Measurements from ENCODE around the gene SPDL1.

Gene SPDL1

GRCh38 chr5:169545762-169546161 is 37.8 kb upstream of the SPDL1 start:
- DNase-seq (ENCODE audit: low read depth in 2 of 2): peak in 1 of 2 donors; percentile 32
- TF ChIP-seq CTCF (IDR thresholded peaks at IDR 0.05; ENCODE audit: low read depth, low read length): no peak
- H3K4me3 ChIP-seq (replicated peaks in 1 of 2; ENCODE audit: low read depth in 2 of 2, low read length in 2 of 2): no peak overlapping the region

GRCh38 chr5:169546346-169546745 is 37.2 kb upstream of the SPDL1 start:
- DNase-seq (ENCODE audit: low read depth in 2 of 2): no peak
- no peak overlapping the region for H3K4me3 ChIP-seq (replicated peaks in 1 of 2; ENCODE audit: low read depth in 2 of 2, low read length in 2 of 2)
- no peak for TF ChIP-seq CTCF (IDR thresholded peaks at IDR 0.05; ENCODE audit: low read depth, low read length)

- peak in 1 of 2 donors; percentile 34 for DNase-seq (ENCODE audit: low read depth in 2 of 2)
- TF ChIP-seq CTCF (IDR thresholded peaks at IDR 0.05; ENCODE audit: low read depth, low read length): no peak
- no peak overlapping the region for H3K4me3 ChIP-seq (replicated peaks in 1 of 2; ENCODE audit: low read depth in 2 of 2, low read length in 2 of 2)
Measured at GRCh38 chr5:169547508-169547907, 36.1 kb upstream of the SPDL1 start.

GRCh38 chr5:169548315-169548714 is 35.3 kb upstream of the SPDL1 start:
- TF ChIP-seq CTCF (IDR thresholded peaks at IDR 0.05; ENCODE audit: low read depth, low read length): peak; percentile 57

GRCh38 chr5:169549453-169550100 is 34.0 kb upstream of the SPDL1 start:
- no peak for TF ChIP-seq CTCF (IDR thresholded peaks at IDR 0.05; ENCODE audit: low read depth, low read length)
- DNase-seq (ENCODE audit: low read depth in 2 of 2): peak in 1 of 2 donors; percentile 9
- no peak overlapping the region for H3K4me3 ChIP-seq (replicated peaks in 1 of 2; ENCODE audit: low read depth in 2 of 2, low read length in 2 of 2)

More at GRCh38 chr5:169548315-169548714, 35.3 kb upstream of the SPDL1 start:
- DNase-seq (ENCODE audit: low read depth in 2 of 2): peak; percentile 73 to 75
- no peak overlapping the region for H3K4me3 ChIP-seq (replicated peaks in 1 of 2; ENCODE audit: low read depth in 2 of 2, low read length in 2 of 2)

- TF ChIP-seq CTCF (IDR thresholded peaks at IDR 0.05; ENCODE audit: low read depth, low read length): no peak
- H3K4me3 ChIP-seq (replicated peaks in 1 of 2; ENCODE audit: low read depth in 2 of 2, low read length in 2 of 2): no peak overlapping the region
- DNase-seq (ENCODE audit: low read depth in 2 of 2): peak in 1 of 2 donors; percentile 49
Measured at GRCh38 chr5:169550227-169550626, 33.3 kb upstream of the SPDL1 start.

- no peak overlapping the region for H3K4me3 ChIP-seq (replicated peaks in 1 of 2; ENCODE audit: low read depth in 2 of 2, low read length in 2 of 2)
- no peak for TF ChIP-seq CTCF (IDR thresholded peaks at IDR 0.05; ENCODE audit: low read depth, low read length)
Measured at GRCh38 chr5:169551146-169551545, 32.4 kb upstream of the SPDL1 start.

More at GRCh38 chr5:169551146-169551545, 32.4 kb upstream of the SPDL1 start:
- DNase-seq (ENCODE audit: low read depth in 2 of 2): no peak

All from cardiac fibroblast (primary cell).